Keratinocyte (primary cell): Measurements from ENCODE around the gene GSTM4. TPM values are rescaled to one million over a fixed set of nuclear protein-coding genes. Genes with fewer than 3 reads are reported as not detected.

Experiments used
- DNase-seq: peaks from one replicate; pipeline ENCODE4 v3.0.0-alpha.2; 2011; ENCODE audit warnings: low read depth, missing footprints, low spot score
- FAIRE-seq: peaks from 2 replicates; lab custom pipeline; 2011; peaks lifted over from hg19 to GRCh38; lab: Jason Lieb, UNC
- H2AFZ ChIP-seq: 2 replicates; pipeline ENCODE4 v1.6.0; 2012; ENCODE audit warnings: low read length, control low read depth, inconsistent platforms; ENCODE audit not compliant: control insufficient read depth
- H3K27ac ChIP-seq: 2 replicates; pipeline ENCODE4 v1.5.1; 2011; ENCODE audit warnings: low read length; ENCODE audit not compliant: control insufficient read depth, insufficient read depth
- H3K27me3 ChIP-seq: 3 replicates; pipeline ENCODE4 v1.6.0; 2011; ENCODE audit warnings: low read length; ENCODE audit not compliant: control insufficient read depth, insufficient read depth; ENCODE audit errors: extremely low read depth
- H3K36me3 ChIP-seq, 2 experiments: 2 replicates in 1 of 2; 3 replicates in 1 of 2; pipeline ENCODE4 v1.5.1; 2011; ENCODE audit warnings: low read length in 2 of 2, mild to moderate bottlenecking in 1 of 2; ENCODE audit not compliant: control insufficient read depth in 2 of 2, insufficient read depth in 2 of 2; ENCODE audit errors: extremely low read depth in 1 of 2
- H3K4me1 ChIP-seq: 3 replicates; pipeline ENCODE4 v1.5.1; 2011; ENCODE audit warnings: low read length; ENCODE audit not compliant: control insufficient read depth, insufficient read depth; ENCODE audit errors: extremely low read depth
- H3K4me2 ChIP-seq: 3 replicates; pipeline ENCODE4 v1.6.0; 2011; ENCODE audit warnings: low read depth, low read length; ENCODE audit not compliant: control insufficient read depth, insufficient read depth; ENCODE audit errors: extremely low read depth
- H3K4me3 ChIP-seq, 3 experiments: fragments of 200-600 bp in 1 of 3; sonication (generic) in 1 of 3; 2 replicates in 2 of 3; 3 replicates in 1 of 3; pipeline ENCODE4 v1.5.1; 2011 to 2016; ENCODE audit warnings: low read length in 3 of 3, mild to moderate bottlenecking in 3 of 3, control low read depth in 2 of 3, inconsistent platforms in 1 of 3, low read depth in 1 of 3, mixed read lengths in 1 of 3, mixed run types in 1 of 3, moderate library complexity in 1 of 3; ENCODE audit not compliant: control insufficient read depth in 2 of 3, insufficient read depth in 2 of 3; ENCODE audit errors: extremely low read depth in 1 of 3
- H3K79me2 ChIP-seq: 2 replicates; pipeline ENCODE4 v1.6.0; 2012; ENCODE audit warnings: low read length; ENCODE audit not compliant: control insufficient read depth, insufficient read depth
- H3K9ac ChIP-seq: 3 replicates; pipeline ENCODE4 v1.6.0; 2011; ENCODE audit warnings: low read length; ENCODE audit not compliant: control insufficient read depth, insufficient read depth; ENCODE audit errors: extremely low read depth
- H3K9me1 ChIP-seq: 3 replicates; pipeline ENCODE4 v1.6.0; 2011; ENCODE audit warnings: low read length; ENCODE audit not compliant: control insufficient read depth, insufficient read depth; ENCODE audit errors: extremely low read depth
- H3K9me3 ChIP-seq: 2 replicates; pipeline ENCODE4 v1.5.1; 2012; ENCODE audit warnings: low read depth, low read length; ENCODE audit not compliant: control insufficient read depth
- H4K20me1 ChIP-seq: 3 replicates; pipeline ENCODE4 v1.6.0; 2011; ENCODE audit warnings: low read length; ENCODE audit not compliant: control insufficient read depth, insufficient read depth; ENCODE audit errors: extremely low read depth
- EZH2 ChIP-seq: IDR thresholded peaks from one replicate; pipeline ENCODE4 v1.6.1; 2012; ENCODE audit warnings: inconsistent platforms, mild to moderate bottlenecking, low read length, moderate library complexity
- dilution Hi-C: fragments of 300-500 bp; cut with MboI; formaldehyde crosslinking; loops from one replicate; pipeline ENCODE4 v1.7.0; 2020; ENCODE audit warnings: low sequenced_read_pairs; ENCODE audit not compliant: extremely low pct_ligation_motif_present
- polyA plus RNA-seq, 5 experiments: library from polyadenylated mRNA; depleted of rRNA in 3 of 5; stranded (reverse) in 3 of 5; stranded (forward) in 1 of 5; unstranded in 1 of 5; fragments of >200 nt; gene quantifications; 1 replicate in 1 of 5; 2 replicates in 3 of 5; 3 replicates in 1 of 5; pipeline versions ENCODE4 v1.2.1 to v1.2.3, GENCODE V29; 2011 to 2012; ENCODE audit warnings: missing spikeins in 2 of 5, low read depth in 1 of 5, low replicate concordance in 1 of 5
- TF ChIP-seq, protein P1 (sequence below), 3 experiments: IDR thresholded peaks in 1 of 3; conservative IDR thresholded peaks in 1 of 3; optimal IDR thresholded peaks in 1 of 3; 2 replicates in 2 of 3; 3 replicates in 1 of 3; pipeline versions ENCODE3 to v1.5.1; 2011; ENCODE audit warnings: low read length in 3 of 3, mild to moderate bottlenecking in 3 of 3, moderate library complexity in 2 of 3, control low read depth in 1 of 3, inconsistent platforms in 1 of 3; ENCODE audit not compliant: insufficient read depth in 2 of 3; ENCODE audit errors: extremely low read depth in 1 of 3

Gene GSTM4
- polyA plus RNA-seq, 1 donor (not counting 4 experiments of a cell fraction or from before 2014, with no cell fraction given), result 15.9 TPM

DNA sequence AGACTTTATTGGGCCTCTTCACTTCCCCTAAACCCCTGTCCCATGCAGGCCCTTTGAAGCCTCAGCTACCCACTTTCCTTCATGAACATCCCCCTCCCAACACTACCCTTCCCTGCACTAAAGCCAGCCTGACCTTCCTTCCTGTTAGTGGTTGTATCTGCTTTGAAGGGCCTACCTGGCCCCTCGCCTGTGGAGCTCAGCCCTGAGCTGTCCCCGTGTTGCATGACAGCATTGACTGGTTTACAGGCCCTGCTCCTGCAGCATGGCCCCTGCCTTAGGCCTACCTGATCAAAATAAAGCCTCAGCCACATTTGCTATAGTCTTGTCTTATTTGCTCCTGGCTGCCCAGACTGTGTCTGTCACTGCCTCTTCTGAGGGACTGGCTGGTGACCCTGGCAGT is 5.5 kb downstream of the GSTM4 start:
- DNase-seq, result no peak
- Histone ChIP-seq H3K27me3 (no peaks in the 10 kb centered on the region), H3K9me3 (no peaks in the 10 kb centered on the region), H3K9ac (no peak overlapping the region), H3K4me2 (no peak overlapping the region), H4K20me1 (no peaks in the 10 kb centered on the region), H3K36me3 (no peaks in the 10 kb centered on the region), H3K9me1 (no peaks in the 10 kb centered on the region), H3K79me2 (no peaks in the 10 kb centered on the region), H3K4me3 (no peak overlapping the region), H3K27ac (no peak overlapping the region), H3K4me1 (no peaks in the 10 kb centered on the region), H2AFZ (no peak overlapping the region)
- TF ChIP-seq, protein P1, sequence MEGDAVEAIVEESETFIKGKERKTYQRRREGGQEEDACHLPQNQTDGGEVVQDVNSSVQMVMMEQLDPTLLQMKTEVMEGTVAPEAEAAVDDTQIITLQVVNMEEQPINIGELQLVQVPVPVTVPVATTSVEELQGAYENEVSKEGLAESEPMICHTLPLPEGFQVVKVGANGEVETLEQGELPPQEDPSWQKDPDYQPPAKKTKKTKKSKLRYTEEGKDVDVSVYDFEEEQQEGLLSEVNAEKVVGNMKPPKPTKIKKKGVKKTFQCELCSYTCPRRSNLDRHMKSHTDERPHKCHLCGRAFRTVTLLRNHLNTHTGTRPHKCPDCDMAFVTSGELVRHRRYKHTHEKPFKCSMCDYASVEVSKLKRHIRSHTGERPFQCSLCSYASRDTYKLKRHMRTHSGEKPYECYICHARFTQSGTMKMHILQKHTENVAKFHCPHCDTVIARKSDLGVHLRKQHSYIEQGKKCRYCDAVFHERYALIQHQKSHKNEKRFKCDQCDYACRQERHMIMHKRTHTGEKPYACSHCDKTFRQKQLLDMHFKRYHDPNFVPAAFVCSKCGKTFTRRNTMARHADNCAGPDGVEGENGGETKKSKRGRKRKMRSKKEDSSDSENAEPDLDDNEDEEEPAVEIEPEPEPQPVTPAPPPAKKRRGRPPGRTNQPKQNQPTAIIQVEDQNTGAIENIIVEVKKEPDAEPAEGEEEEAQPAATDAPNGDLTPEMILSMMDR (optimal IDR thresholded peaks at IDR 0.05 in 1 of 3, IDR thresholded peaks at IDR 0.05 in 1 of 3, conservative IDR thresholded peaks at IDR 0.05 in 1 of 3; ENCODE audit: extremely low read depth in 1 of 3, insufficient read depth in 2 of 3, low read length in 3 of 3), result no peak
- TF ChIP-seq EZH2, result no peak
- no peak for FAIRE-seq
- dilution Hi-C loops, result no loop called here

DNA sequence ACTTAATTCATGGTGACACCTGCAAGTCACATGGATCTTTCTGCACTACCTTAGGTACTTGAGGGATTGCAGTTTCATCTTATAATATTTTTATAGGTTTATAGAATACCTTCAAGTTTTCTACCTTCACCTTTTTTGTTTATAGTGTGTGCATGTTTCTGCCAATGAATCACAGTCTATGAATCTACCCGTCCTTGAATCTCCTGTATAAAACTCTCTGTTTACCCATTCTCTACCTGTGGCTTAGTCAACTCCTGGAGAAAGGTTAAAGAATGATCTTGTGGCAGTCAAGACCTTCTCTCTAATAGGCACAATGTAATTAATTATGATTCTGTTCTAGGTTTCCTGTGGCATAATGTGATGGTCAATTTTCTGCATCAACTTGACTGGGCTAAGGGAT is 8.8 kb downstream of the GSTM4 start:
- Histone ChIP-seq H3K27ac (no peak overlapping the region), H3K4me2 (no peak overlapping the region), H2AFZ (no peak overlapping the region), H3K9me3 (no peaks in the 10 kb centered on the region), H3K9me1 (no peaks in the 10 kb centered on the region), H3K36me3 (no peaks in the 10 kb centered on the region), H3K9ac (no peak overlapping the region), H4K20me1 (no peaks in the 10 kb centered on the region), H3K79me2 (no peaks in the 10 kb centered on the region), H3K27me3 (no peaks in the 10 kb centered on the region), H3K4me1 (no peaks in the 10 kb centered on the region), H3K4me3 (no peak overlapping the region)
- no peak for FAIRE-seq
- dilution Hi-C loops, result no loop called here
- no peak for DNase-seq
- no peak for TF ChIP-seq EZH2
- TF ChIP-seq, protein P1 (optimal IDR thresholded peaks at IDR 0.05 in 1 of 3, IDR thresholded peaks at IDR 0.05 in 1 of 3, conservative IDR thresholded peaks at IDR 0.05 in 1 of 3; ENCODE audit: extremely low read depth in 1 of 3, insufficient read depth in 2 of 3, low read length in 3 of 3), result no peak
